PFSK-1 (cell line): ENCODE results near the gene PCED1A.

Experiments used
- FOXP2 ChIP-seq: optimal IDR thresholded peaks from 2 replicates; pipeline ENCODE3; 2011; ENCODE audit warnings: borderline replicate concordance, control low read depth, inconsistent platforms; ENCODE audit not compliant: insufficient read depth; ENCODE audit errors: extremely low read length, extremely low read depth
- POLR2AphosphoS5 ChIP-seq: IDR thresholded peaks from 2 replicates; pipeline ENCODE4 v1.6.1; 2012; ENCODE audit warnings: low read depth, mild to moderate bottlenecking, control low read depth, low read length, moderate library complexity
- REST ChIP-seq, 2 experiments: IDR thresholded peaks; 2 replicates each; pipeline versions ENCODE4 v1.6.1 to v1.8.0; 2011 to 2012; ENCODE audit warnings: low read depth in 2 of 2, low read length in 2 of 2, control low read depth in 1 of 2, inconsistent platforms in 1 of 2, mild to moderate bottlenecking in 1 of 2, moderate library complexity in 1 of 2; ENCODE audit not compliant: insufficient read depth in 1 of 2
- SIN3A ChIP-seq: IDR thresholded peaks from 2 replicates; pipeline ENCODE4 v1.6.1; 2012; ENCODE audit warnings: mild to moderate bottlenecking, low read length, moderate library complexity, borderline replicate concordance; ENCODE audit not compliant: insufficient read depth
- TAF1 ChIP-seq: IDR thresholded peaks from 2 replicates; pipeline ENCODE4 v1.6.1; 2012; ENCODE audit warnings: low read length, control low read depth, borderline replicate concordance; ENCODE audit not compliant: insufficient read depth

PCED1A gene

GRCh38 chr20:2809690-2810089 lies 30.8 kb downstream of the PCED1A start:
- TF ChIP-seq REST (IDR thresholded peaks at IDR 0.05; ENCODE audit: insufficient read depth in 1 of 2, low read depth in 2 of 2, low read length in 2 of 2) = no peak
- no peak for TF ChIP-seq POLR2AphosphoS5
- no peak for TF ChIP-seq FOXP2
- TF ChIP-seq SIN3A = no peak
- TF ChIP-seq TAF1 = no peak

GRCh38 chr20:2807019-2807418 lies 33.4 kb downstream of the PCED1A start:
- TF ChIP-seq SIN3A (no peak), POLR2AphosphoS5 (no peak), FOXP2 (no peak), TAF1 (no peak), REST (IDR thresholded peaks at IDR 0.05; ENCODE audit: insufficient read depth in 1 of 2, low read depth in 2 of 2, low read length in 2 of 2) (no peak)

- TF ChIP-seq SIN3A = no peak
- no peak for TF ChIP-seq REST (IDR thresholded peaks at IDR 0.05; ENCODE audit: insufficient read depth in 1 of 2, low read depth in 2 of 2, low read length in 2 of 2)
- no peak for TF ChIP-seq TAF1
- no peak for TF ChIP-seq FOXP2
- no peak for TF ChIP-seq POLR2AphosphoS5
These were observed 34.1 kb downstream of the PCED1A start for GRCh38 chr20:2806351-2806701.

GRCh38 chr20:2805689-2806350 lies 34.6 kb downstream of the PCED1A start:
- TF ChIP-seq TAF1 (no peak), FOXP2 (no peak), REST (IDR thresholded peaks at IDR 0.05; ENCODE audit: insufficient read depth in 1 of 2, low read depth in 2 of 2, low read length in 2 of 2) (no peak), POLR2AphosphoS5 (no peak), SIN3A (no peak)
